Erythroblast (primary cell): Measurements from ENCODE around the gene SIRT5.

Source experiments
- DNase-seq, 2 experiments: peaks; one replicate each; lab custom pipeline; 2025; lab: John Stamatoyannopoulos, UW
- GATA1 ChIP-seq: IDR thresholded peaks from 2 replicates; pipeline ENCODE4 v1.6.1; 2011; ENCODE audit warnings: low read depth, mild to moderate bottlenecking, control low read depth, low read length, moderate library complexity
- POLR2A ChIP-seq: IDR thresholded peaks from 2 replicates; pipeline ENCODE4 v1.6.1; 2011; ENCODE audit warnings: mild to moderate bottlenecking, low read length

Gene SIRT5

DNA sequence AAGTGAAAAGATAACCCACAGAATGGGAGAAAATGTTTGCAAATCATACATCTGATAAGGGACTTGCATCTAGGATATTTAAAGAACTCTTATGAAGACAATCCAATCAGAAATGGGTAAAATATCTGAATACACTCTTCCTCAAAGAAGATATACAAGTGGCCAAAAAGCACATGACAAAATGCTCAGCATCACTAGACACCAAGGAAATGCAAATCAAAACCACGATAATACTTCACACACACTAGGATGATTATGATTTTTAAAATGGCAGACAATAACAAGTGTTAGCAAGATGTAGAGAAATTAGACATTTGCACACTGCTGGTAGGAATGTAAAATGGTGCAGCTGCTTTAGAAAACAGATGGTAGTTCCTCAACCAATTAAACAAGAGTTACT, 34.8 kb upstream of the SIRT5 start:
- no peak for DNase-seq
- no peak for TF ChIP-seq POLR2A
- TF ChIP-seq GATA1: no peak

DNA sequence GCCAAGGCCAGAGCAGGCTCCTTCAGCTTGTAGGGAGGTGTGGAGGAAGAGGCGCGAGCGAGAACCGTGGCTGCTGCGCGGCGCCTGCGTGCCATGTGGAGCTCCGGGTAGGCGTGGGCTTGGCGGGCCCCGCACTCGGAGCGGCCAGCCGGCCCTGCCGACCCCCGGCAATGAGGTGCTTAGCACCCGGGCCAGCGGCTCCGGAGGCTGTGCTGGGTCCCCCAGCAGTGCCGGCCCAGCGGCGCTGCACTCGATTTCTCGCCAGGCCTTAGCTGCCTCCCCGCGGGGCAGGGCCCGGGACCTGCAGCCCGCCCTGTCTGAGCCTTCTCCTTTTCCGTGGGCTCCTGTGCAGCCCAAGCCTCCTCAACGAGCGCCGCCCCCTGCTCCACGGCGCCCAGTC, 32.9 kb upstream of the SIRT5 start:
- no peak for TF ChIP-seq POLR2A
- no peak for TF ChIP-seq GATA1

GRCh38 chr6:13544454-13545186, 29.8 kb upstream of the SIRT5 start:
- TF ChIP-seq POLR2A: no peak

More for the DNA sequence above, 32.9 kb upstream of the SIRT5 start:
- no peak for DNase-seq

DNA sequence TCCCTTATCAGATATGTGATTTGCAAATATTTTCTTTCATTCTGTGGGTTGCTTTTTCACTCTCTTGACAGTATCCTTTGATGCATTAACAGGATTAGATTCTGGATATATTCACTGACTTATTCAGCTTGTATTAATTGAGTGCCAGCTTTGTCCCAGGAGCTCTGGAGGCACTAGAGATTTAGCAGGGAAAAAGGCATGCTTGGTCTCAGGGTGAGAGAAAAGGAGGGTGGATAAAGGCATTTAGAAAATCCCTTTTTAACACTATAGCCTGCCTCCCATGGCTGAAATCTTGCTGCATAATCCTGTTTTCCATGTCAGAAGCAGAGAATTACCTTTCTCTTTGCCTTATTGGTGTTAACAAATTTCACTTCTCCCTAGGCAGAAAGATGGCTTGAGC, 28.5 kb upstream of the SIRT5 start:
- TF ChIP-seq GATA1 (no peak), POLR2A (no peak)
- no peak for DNase-seq

More at GRCh38 chr6:13544454-13545186, 29.8 kb upstream of the SIRT5 start:
- DNase-seq: no peak

- DNase-seq: no peak
- TF ChIP-seq POLR2A: no peak
- no peak for TF ChIP-seq GATA1
Observed at GRCh38 chr6:13548500-13549210, 25.7 kb upstream of the SIRT5 start.

GRCh38 chr6:13550656-13551055, 23.7 kb upstream of the SIRT5 start:
- TF ChIP-seq POLR2A (no peak), GATA1 (no peak)
- no peak for DNase-seq

- DNase-seq: no peak
- TF ChIP-seq POLR2A (no peak), GATA1 (no peak)
Observed at GRCh38 chr6:13553646-13554045, 20.8 kb upstream of the SIRT5 start.

GRCh38 chr6:13554929-13555333, 19.5 kb upstream of the SIRT5 start:
- no peak for DNase-seq
- TF ChIP-seq POLR2A (no peak), GATA1 (no peak)

GRCh38 chr6:13557841-13558240, 16.6 kb upstream of the SIRT5 start:
- DNase-seq: no peak

DNA sequence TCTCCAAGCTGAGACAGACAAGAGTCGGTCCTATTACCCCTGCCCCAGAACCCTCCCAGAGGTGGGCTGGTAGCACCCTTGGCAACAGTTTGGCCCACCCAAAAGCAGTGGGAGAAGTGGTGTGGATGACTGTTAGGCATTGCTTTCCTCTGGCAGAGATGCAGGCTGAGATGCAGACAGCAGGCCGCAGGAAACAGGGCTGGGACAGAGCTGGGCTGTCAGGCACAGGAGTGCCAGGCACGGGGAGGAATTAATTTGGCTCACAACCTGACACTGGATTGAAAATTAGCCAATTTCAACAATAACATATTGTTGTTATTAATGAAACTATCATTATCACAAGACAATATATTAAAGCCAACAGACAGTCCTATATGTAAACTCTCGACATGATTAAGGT, 15.7 kb upstream of the SIRT5 start:
- TF ChIP-seq POLR2A: no peak
- no peak for TF ChIP-seq GATA1
- DNase-seq: no peak

More at GRCh38 chr6:13557841-13558240, 16.6 kb upstream of the SIRT5 start:
- TF ChIP-seq GATA1 (no peak), POLR2A (no peak)

DNA sequence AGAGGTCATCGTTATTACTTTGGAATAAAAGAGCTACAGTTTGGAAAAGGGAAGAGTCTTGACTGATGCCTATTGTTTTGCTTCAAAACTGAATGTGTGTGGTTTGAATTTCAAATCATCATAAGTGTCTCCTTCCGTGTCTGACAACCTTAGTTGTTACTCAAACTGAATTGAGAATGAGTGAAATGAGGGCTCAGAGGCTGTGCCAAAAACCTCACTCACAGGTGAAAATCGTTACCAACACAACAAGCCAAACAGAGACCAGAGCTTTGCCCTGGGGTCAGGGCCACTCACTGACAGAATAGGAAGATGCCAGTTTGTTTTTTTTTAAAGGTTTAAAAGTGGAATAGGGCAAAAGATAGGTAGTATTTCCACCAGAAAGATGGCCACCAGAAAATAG, 15.2 kb upstream of the SIRT5 start:
- no peak for DNase-seq
- TF ChIP-seq GATA1: no peak
- no peak for TF ChIP-seq POLR2A

DNA sequence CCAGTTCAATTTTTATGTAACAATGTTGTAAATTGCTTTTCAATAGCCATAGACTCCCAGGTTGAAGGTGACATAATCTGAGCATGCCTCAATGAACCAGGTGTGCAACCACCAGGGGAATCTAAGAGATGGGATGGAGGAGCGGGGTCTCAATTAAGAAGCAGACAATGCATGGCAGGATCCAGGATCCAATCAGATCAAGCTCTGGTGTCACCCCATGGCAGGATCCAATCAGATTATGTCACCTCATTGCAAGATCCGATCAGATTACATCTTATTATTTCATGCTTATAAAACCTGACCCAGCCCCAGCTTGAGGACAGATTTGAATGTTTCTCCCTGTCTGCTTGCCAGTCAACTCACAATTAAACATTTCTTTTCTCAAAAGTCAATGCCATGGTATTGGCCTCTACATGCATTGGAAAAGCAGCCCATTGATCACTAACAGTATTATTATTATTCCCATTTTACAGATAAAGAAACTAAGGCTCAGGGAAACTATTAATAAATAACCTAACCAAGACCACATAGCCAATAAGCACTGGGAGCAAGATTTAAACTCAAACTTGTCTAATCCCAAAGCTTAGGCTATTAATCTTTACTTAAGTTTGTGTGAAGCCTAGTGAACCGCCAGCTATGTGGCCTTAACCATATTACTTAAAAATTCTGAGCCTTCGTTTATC, 14.3 kb upstream of the SIRT5 start:
- TF ChIP-seq POLR2A: no peak
- TF ChIP-seq GATA1: no peak
- DNase-seq: no peak

DNA sequence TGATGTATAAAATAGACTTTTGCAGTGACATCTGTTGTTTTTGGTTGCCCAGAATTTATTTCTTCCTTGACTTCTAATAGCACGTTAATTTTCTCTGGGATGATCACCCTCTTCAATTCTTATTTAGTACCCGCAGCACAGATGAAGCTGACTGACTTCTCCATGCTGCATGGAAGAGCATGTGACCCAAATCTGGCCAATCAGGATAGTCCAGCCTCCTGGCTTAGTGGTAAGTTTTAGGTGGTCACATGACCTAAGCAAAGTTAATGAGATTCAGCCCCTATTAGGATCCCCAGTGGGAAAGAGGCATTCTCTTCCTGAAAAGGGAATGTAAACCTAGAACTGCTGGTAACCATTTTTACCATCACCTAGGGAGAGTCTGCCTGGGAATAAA, 13.8 kb upstream of the SIRT5 start:
- TF ChIP-seq POLR2A (no peak), GATA1 (no peak)
- DNase-seq: no peak

DNA sequence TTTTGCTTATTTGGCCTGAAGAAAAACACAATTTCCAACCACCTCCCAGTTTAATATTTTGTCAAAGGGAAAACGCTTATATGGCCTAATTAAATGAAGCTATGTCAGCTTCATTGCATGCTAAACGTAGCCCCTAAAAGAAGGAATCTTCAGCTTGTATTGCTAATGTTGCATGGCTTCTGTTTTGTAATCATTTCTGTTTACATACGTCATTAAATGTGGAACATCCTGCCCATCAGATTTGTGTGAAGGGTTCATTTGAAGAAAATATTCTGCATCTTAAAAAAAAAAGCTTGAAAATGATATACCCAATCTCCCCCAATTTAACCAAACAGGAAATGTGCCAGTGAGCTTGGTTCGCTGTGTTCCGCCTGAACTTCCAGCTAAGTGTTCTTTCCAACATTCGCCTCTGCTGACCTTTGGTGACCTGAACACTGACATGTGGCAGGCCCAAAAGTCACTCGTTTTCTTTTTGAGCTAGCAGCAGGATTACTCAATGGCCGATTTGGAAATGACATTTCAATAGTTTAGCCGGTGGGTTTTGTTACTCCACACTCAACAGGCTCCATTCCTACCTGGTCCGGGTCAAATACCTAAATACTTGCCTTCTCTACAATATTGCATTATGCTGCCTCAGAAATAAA, 12.7 kb upstream of the SIRT5 start:
- TF ChIP-seq POLR2A: no peak
- no peak for DNase-seq
